HEK293 (cell line): ENCODE results near the gene ST8SIA4.
A peak's percentile ranks its signal among the peaks of the same experiment; 100 is the strongest.

Experiments used
- CTCF ChIA-PET: fragments of 350-600 bp; formaldehyde crosslinking; extraction: SDS; loops from one replicate; lab custom pipeline; 2021; ENCODE audit warnings: antibody characterized with exemption; lab: Yijun Ruan, JAX
- POLR2A ChIA-PET: fragments of 300-600 bp; formaldehyde crosslinking; extraction: SDS; loops from one replicate; lab custom pipeline; 2020; ENCODE audit warnings: antibody characterized with exemption, inconsistent platforms; lab: Yijun Ruan, JAX
- H3K27ac ChIP-seq: fragments of 200-500 bp; sonication (Bioruptor generic); 2 replicates; pipeline ENCODE4 v1.5.1; 2014; ENCODE audit warnings: low read depth, low read length, control low read depth, inconsistent platforms; ENCODE audit errors: extremely low read depth
- H3K36me3 ChIP-seq, 2 experiments: fragments of 200-500 bp in 1 of 2; sonication (Bioruptor generic) in 1 of 2; 1 replicate in 1 of 2; 2 replicates in 1 of 2; pipeline ENCODE4 v1.5.1; 2014 to 2017; ENCODE audit warnings: inconsistent platforms in 2 of 2, low read length in 2 of 2; ENCODE audit not compliant: control insufficient read depth in 2 of 2, insufficient read depth in 1 of 2
- H3K4me1 ChIP-seq: fragments of 200-500 bp; sonication (Bioruptor generic); 2 replicates; pipeline ENCODE4 v1.5.1; 2014; ENCODE audit warnings: mild to moderate bottlenecking, low read length, inconsistent platforms; ENCODE audit not compliant: control insufficient read depth, insufficient read depth
- H3K4me3 ChIP-seq: 2 replicates; pipeline ENCODE4 v1.5.1; 2011; ENCODE audit warnings: low read depth, mild to moderate bottlenecking, control low read depth, low read length, moderate library complexity
- H3K9me3 ChIP-seq: fragments of 200-500 bp; sonication (Bioruptor generic); 2 replicates; pipeline ENCODE4 v1.5.1; 2014; ENCODE audit warnings: low read depth, low read length, inconsistent platforms; ENCODE audit not compliant: control insufficient read depth, insufficient read depth
- OSR2 ChIP-seq: fragments of 450-650 bp; formaldehyde crosslinking; IDR thresholded peaks from 2 replicates; pipeline ENCODE4 v1.5.1; 2016; ENCODE audit warnings: missing biosample characterization, missing genetic modification characterization
- PRDM1 ChIP-seq: fragments of 450-650 bp; formaldehyde crosslinking; IDR thresholded peaks from 2 replicates; pipeline ENCODE4; 2016; ENCODE audit warnings: missing biosample characterization, missing genetic modification characterization
- PRDM10 ChIP-seq: fragments of 450-650 bp; formaldehyde crosslinking; IDR thresholded peaks from 2 replicates; pipeline ENCODE4 v1.5.1; 2016; ENCODE audit warnings: missing biosample characterization, missing genetic modification characterization
- SP2 ChIP-seq: fragments of 450-650 bp; formaldehyde crosslinking; IDR thresholded peaks from 2 replicates; pipeline ENCODE4 v1.5.1; 2016; ENCODE audit warnings: missing biosample characterization, missing genetic modification characterization
- ZNF10 ChIP-seq: fragments of 450-650 bp; formaldehyde crosslinking; IDR thresholded peaks from 2 replicates; pipeline ENCODE4 v1.5.1; 2017; ENCODE audit warnings: missing biosample characterization, missing genetic modification characterization
- ZNF18 ChIP-seq: fragments of 450-650 bp; formaldehyde crosslinking; IDR thresholded peaks from 2 replicates; pipeline ENCODE4 v1.5.1; 2016; ENCODE audit warnings: missing biosample characterization, missing genetic modification characterization
- ZNF248 ChIP-seq: fragments of 450-650 bp; formaldehyde crosslinking; IDR thresholded peaks from 2 replicates; pipeline ENCODE4 v1.5.1; 2017; ENCODE audit warnings: missing biosample characterization, missing genetic modification characterization
- ZNF626 ChIP-seq: fragments of 450-650 bp; sonication (Bioruptor Pico); formaldehyde crosslinking; IDR thresholded peaks from 2 replicates; pipeline ENCODE4 v1.5.1; 2018; ENCODE audit warnings: missing biosample characterization, missing genetic modification characterization, inconsistent platforms
- ZNF664 ChIP-seq: fragments of 450-650 bp; formaldehyde crosslinking; IDR thresholded peaks from 2 replicates; pipeline ENCODE4 v1.5.1; 2016; ENCODE audit warnings: missing biosample characterization, missing genetic modification characterization
- ZNF747 ChIP-seq: fragments of 450-650 bp; formaldehyde crosslinking; IDR thresholded peaks from 2 replicates; pipeline ENCODE4 v1.5.1; 2016; ENCODE audit warnings: missing biosample characterization, missing genetic modification characterization
- TF ChIP-seq, protein P1 (sequence below): fragments of 450-650 bp; formaldehyde crosslinking; IDR thresholded peaks from 2 replicates; pipeline ENCODE4 v1.5.1; 2016; ENCODE audit warnings: missing biosample characterization, missing genetic modification characterization

ST8SIA4 gene

GRCh38 chr5:100913298-100913697 lies 10.2 kb upstream of the ST8SIA4 start (continued):
- TF ChIP-seq, protein P1, sequence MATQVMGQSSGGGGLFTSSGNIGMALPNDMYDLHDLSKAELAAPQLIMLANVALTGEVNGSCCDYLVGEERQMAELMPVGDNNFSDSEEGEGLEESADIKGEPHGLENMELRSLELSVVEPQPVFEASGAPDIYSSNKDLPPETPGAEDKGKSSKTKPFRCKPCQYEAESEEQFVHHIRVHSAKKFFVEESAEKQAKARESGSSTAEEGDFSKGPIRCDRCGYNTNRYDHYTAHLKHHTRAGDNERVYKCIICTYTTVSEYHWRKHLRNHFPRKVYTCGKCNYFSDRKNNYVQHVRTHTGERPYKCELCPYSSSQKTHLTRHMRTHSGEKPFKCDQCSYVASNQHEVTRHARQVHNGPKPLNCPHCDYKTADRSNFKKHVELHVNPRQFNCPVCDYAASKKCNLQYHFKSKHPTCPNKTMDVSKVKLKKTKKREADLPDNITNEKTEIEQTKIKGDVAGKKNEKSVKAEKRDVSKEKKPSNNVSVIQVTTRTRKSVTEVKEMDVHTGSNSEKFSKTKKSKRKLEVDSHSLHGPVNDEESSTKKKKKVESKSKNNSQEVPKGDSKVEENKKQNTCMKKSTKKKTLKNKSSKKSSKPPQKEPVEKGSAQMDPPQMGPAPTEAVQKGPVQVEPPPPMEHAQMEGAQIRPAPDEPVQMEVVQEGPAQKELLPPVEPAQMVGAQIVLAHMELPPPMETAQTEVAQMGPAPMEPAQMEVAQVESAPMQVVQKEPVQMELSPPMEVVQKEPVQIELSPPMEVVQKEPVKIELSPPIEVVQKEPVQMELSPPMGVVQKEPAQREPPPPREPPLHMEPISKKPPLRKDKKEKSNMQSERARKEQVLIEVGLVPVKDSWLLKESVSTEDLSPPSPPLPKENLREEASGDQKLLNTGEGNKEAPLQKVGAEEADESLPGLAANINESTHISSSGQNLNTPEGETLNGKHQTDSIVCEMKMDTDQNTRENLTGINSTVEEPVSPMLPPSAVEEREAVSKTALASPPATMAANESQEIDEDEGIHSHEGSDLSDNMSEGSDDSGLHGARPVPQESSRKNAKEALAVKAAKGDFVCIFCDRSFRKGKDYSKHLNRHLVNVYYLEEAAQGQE = no peak
- no peak for TF ChIP-seq ZNF18 (tag by site-specific recombination)

- H3K4me1 ChIP-seq = no peaks in the 10 kb centered on the region
- ChIA-PET POLR2A (no interaction called here), CTCF (interaction anchor here (0.7 kb wide), 1 partner anchor 161 kb away, joined by 3 read pairs; no protein-coding TSS in a partner anchor)
- no peaks in the 10 kb centered on the region for H3K9me3 ChIP-seq
- no peaks in the 10 kb centered on the region for H3K36me3 ChIP-seq
- peak; percentile 88 for TF ChIP-seq ZNF10 (tag by site-specific recombination)
- no peak for TF ChIP-seq OSR2 (tag by site-specific recombination)
- no peak overlapping the region for H3K4me3 ChIP-seq
- H3K27ac ChIP-seq = no peak overlapping the region
Measured at GRCh38 chr5:100909034-100909433, 6.0 kb upstream of the ST8SIA4 start.

GRCh38 chr5:100905259-100905914 lies 2.3 kb upstream of the ST8SIA4 start:
- Histone ChIP-seq H3K9me3 (no peaks in the 10 kb centered on the region), H3K4me3 (no peak overlapping the region), H3K36me3 (no peaks in the 10 kb centered on the region), H3K27ac (no peak overlapping the region), H3K4me1 (0 out of 2 replicates have a peak, but pooled peaks cover 3% of the 10 kb centered on the region)
- CTCF ChIA-PET = interaction anchor here (0.6 kb wide), 1 partner anchor 425 kb away, joined by 3 read pairs; no protein-coding TSS in a partner anchor
- TF ChIP-seq ZNF626 (tag by site-specific recombination) (no peak), PRDM1 (tag by site-specific recombination) (0 out of 2 replicates have a peak, but pooled peaks have one; percentile 14)
- POLR2A ChIA-PET = no interaction called here

DNA sequence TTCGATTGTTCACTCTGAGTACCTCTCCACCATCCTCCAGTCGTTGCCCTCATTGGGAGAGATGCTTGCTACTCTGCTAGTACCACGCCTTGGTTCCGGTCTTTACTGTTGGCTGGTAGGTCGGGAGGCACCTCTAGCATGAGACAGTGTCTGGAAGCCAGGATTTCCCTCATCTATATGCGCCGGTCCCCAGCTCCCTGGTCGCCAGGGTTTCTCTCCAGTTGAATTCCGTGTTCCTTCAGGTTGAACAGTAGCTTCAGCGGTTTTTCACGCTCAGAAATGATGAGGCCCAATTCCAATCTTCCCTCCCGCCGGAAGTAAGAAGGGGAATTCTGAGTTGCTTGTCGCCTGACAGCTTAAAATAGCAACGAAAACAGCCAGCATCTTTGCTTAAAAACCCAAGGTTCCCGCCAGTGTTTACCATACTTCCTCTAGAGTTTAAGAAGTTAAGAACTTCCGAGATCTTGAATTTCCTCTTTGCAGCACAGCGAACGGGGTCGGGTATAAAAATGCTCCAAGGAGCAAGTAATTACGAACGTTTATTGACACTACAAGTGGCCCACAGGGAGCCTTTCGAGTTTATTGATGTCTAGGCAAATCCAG lies 1.3 kb upstream of the ST8SIA4 start:
- Histone ChIP-seq H3K27ac (no peak overlapping the region), H3K9me3 (no peaks in the 10 kb centered on the region), H3K4me3 (no peak overlapping the region), H3K36me3 (no peaks in the 10 kb centered on the region), H3K4me1 (0 out of 2 replicates have a peak, but pooled peaks cover 3% of the 10 kb centered on the region)
- ChIA-PET POLR2A (no interaction called here), CTCF (no interaction called here)
- TF ChIP-seq SP2 (tag by site-specific recombination) (no peak), ZNF747 (tag by site-specific recombination) (no peak), ZNF248 (tag by site-specific recombination) (no peak), PRDM10 (tag by site-specific recombination) (no peak), ZNF664 (no peak)
